ENCODE data around the gene MCC.

MCC gene

DNA sequence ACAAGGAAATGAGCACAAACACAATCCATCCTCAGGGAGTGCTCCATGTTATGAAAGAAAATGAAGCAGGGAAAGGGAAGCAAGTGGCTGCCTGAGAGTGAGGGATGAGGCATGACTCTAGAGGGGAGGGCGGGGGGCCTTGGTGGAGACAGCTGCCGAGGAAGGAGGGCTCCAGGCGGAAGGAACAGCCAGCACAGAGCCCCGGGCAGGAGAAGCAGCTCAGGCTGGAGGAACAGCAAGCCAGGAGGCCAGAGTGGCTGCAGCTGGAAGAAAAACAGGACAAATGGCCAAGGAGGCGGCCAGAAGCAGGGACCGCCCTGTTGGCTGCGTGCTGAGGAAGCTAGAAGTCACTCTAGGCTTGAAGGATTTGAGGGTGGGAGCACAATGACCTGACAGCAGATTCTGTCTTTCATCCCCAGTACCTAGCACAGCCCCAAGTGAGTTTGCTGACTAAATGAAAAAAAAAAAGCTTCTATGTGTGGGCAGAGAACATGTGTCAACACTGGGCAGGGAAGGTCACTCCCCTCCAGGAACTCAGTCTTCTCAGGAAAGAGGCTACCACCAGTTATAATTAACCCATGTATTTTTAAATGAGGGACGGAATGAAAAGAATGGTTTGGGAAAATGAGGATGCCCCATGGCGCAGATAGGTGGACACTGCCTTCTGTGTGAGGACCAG lies 368.9 kb downstream of the MCC start:
- TF ChIP-seq, protein P1, sequence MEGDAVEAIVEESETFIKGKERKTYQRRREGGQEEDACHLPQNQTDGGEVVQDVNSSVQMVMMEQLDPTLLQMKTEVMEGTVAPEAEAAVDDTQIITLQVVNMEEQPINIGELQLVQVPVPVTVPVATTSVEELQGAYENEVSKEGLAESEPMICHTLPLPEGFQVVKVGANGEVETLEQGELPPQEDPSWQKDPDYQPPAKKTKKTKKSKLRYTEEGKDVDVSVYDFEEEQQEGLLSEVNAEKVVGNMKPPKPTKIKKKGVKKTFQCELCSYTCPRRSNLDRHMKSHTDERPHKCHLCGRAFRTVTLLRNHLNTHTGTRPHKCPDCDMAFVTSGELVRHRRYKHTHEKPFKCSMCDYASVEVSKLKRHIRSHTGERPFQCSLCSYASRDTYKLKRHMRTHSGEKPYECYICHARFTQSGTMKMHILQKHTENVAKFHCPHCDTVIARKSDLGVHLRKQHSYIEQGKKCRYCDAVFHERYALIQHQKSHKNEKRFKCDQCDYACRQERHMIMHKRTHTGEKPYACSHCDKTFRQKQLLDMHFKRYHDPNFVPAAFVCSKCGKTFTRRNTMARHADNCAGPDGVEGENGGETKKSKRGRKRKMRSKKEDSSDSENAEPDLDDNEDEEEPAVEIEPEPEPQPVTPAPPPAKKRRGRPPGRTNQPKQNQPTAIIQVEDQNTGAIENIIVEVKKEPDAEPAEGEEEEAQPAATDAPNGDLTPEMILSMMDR (IDR thresholded peaks at IDR 0.05; ENCODE audit: borderline replicate concordance, insufficient read depth, low read depth, low read length) = no peak
- H3K4me3 ChIP-seq (ENCODE audit: low read depth, low read length) = no peak overlapping the region

DNA sequence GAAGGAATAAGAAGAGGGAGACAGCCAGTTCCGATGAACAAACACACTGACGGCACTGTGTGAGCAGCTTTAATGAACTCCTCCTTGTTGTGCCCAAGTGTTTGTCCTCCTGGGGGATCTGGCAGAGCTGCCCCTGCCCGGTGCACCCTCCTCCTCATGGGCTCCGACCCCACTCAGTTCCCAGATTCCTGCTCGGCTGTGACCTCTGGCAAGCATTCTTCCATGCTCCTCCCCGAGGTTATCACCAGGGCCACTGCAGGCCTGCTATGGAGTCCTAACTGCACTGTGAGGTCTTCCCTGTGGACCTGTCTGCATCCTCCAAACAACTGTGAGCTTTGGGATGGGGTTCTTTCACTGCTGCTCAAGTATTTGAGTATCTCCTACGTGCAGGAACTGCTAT lies 369.5 kb downstream of the MCC start:
- H3K4me3 ChIP-seq (ENCODE audit: low read depth, low read length) = no peak overlapping the region
- TF ChIP-seq, protein P1 (IDR thresholded peaks at IDR 0.05; ENCODE audit: borderline replicate concordance, insufficient read depth, low read depth, low read length) = no peak

DNA sequence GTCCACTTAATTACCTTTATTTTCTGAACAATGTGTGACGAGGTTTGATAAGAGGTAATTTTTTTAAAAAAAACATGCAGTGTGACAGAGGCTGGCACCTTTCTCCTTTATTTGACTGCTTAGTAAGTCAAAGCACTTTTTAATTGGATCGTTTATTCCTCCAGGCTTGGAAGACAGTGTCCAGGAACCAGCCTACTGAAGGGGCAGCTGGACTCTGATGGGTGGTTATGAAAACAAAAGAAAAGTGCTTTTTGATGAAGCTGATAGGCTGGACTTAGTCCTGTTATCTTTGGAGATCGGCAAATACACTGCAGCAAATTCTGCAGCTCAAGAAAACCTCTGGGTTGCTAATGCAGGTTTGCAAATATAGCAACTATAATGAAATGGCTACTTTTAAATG lies 370.0 kb downstream of the MCC start:
- TF ChIP-seq, protein P1 (IDR thresholded peaks at IDR 0.05; ENCODE audit: borderline replicate concordance, insufficient read depth, low read depth, low read length) = no peak
- H3K4me3 ChIP-seq (ENCODE audit: low read depth, low read length) = no peak overlapping the region

DNA sequence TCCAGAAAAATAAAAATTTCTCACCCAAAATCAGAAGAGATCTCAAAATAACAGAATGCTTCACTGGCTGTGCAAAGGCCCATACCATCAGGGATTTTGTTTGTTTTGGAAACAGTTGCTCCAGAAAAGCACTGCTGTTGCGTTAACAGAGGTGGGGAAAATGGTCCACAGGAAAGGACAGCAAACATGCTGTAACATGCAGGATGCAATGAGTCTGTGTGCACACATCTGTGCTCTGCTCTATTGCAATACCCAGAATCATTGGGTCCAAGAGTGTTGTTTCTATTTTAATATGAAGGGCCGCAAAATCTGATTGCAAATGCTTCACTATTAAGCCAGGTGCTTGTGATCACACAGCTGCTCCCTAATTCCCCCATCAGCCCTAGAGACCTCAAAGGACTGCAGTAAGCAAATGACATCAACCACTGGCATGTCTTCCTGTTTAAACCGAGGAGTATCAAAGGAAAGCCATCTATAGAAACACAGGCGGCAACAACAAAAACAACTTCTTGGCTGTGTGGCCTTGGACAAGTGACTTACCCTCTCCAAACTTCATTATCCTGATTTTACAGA lies 370.6 kb downstream of the MCC start:
- TF ChIP-seq, protein P1 (IDR thresholded peaks at IDR 0.05; ENCODE audit: borderline replicate concordance, insufficient read depth, low read depth, low read length) = no peak
- no peak overlapping the region for H3K4me3 ChIP-seq (ENCODE audit: low read depth, low read length)

DNA sequence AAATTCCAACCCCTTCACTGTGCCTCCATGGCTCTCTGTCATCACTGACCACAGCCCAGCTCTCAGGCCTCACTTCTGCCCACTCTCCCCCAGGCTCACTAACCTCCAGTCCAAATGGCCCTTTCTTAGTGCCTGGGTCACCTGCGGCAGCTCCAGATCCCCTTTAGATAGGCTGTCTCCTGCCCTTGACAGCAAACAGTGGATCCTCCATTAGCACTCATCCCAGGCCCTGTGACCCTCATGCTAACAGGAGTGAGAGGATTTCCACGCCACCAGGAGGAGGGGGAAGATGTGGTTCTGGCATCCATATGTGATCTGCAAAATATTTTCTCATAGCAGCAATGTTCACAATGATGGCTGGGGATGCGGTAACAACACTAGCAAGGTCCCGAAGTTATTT lies 372.3 kb downstream of the MCC start:
- TF ChIP-seq, protein P1 (IDR thresholded peaks at IDR 0.05; ENCODE audit: borderline replicate concordance, insufficient read depth, low read depth, low read length) = no peak
- H3K4me3 ChIP-seq (ENCODE audit: low read depth, low read length) = no peak overlapping the region

DNA sequence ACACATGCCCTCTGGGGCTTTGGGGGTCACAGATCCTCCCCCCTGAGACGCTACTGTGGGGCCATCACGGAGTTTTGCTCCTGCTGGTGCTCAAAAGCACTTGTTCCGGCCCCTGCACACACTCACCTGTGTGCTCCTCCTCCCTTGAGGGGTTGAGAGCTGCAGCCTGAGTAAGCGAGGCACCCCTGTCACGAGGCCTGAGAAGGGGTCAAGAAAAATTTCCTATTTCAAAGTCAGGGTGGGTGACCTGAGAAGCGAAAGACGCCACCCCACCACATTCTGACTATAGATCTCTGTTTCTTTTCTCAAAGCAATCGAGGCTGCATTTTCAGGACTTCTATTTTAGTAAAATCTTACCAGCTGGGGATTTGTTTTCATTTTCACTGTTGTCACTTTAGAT lies 373.2 kb downstream of the MCC start:
- no peak overlapping the region for H3K4me3 ChIP-seq (ENCODE audit: low read depth, low read length)
- TF ChIP-seq, protein P1 (IDR thresholded peaks at IDR 0.05; ENCODE audit: borderline replicate concordance, insufficient read depth, low read depth, low read length) = no peak

DNA sequence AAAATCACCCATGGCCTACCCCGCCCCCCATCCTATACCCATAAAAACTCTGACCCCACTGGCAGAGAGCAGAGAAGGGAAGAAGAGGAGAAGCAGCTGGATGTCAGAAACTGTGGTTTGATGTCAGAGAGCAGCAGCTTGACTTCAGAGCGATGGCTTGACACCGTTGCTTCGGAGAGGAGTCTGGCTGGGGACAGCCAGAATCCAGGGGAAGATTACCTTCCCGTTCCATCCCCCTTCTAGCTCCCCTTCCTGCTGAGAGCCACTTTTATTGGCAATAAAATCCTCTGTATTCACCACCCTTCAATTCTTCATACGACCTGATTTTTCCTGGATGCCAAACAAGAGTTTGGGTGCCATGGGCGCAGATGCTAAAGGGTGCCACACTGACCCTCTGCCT lies 373.7 kb downstream of the MCC start:
- TF ChIP-seq, protein P1 (IDR thresholded peaks at IDR 0.05; ENCODE audit: borderline replicate concordance, insufficient read depth, low read depth, low read length) = no peak
- no peak overlapping the region for H3K4me3 ChIP-seq (ENCODE audit: low read depth, low read length)
